Measurements from ENCODE around the gene FAM174C.

GRCh38 chr19:1226522-1227303 lies 48.6 kb upstream of the FAM174C start:
- TF ChIP-seq POLR2A (IDR thresholded peaks at IDR 0.05; ENCODE audit: low read depth, low read length): no peak
- TF ChIP-seq CTCF (IDR thresholded peaks at IDR 0.05; ENCODE audit: extremely low read depth in 1 of 2, insufficient read depth in 1 of 2, low read depth in 1 of 2, low read length in 2 of 2): no peak
- no peak for TF ChIP-seq FOS (IDR thresholded peaks at IDR 0.05; ENCODE audit: borderline replicate concordance, insufficient read depth, low read length)
- no peak for TF ChIP-seq JUN (IDR thresholded peaks at IDR 0.05; ENCODE audit: borderline replicate concordance, insufficient read depth, insufficient read length, low read depth)
